Esophagus squamous epithelium (tissue), 5 donors: ENCODE measurements around the gene ADD1. TPM values are rescaled to one million over a fixed set of nuclear protein-coding genes. Genes with fewer than 3 reads are reported as not detected.
A peak's percentile ranks its signal among the peaks of the same experiment; 100 is the strongest.

Source experiments
- DNase-seq: peaks from one replicate; lab custom pipeline; 2025; lab: John Stamatoyannopoulos, UW
- H3K27ac ChIP-seq, 4 donors: fragments of 200-600 bp; sonication (generic); one replicate each; pipeline ENCODE4 v1.5.1; 2016 to 2019; ENCODE audit warnings: mild to moderate bottlenecking in 1 of 4
- H3K27me3 ChIP-seq, 4 donors: fragments of 200-600 bp; sonication (generic); 1 replicate in 3 of 4; 2 replicates in 1 of 4; pipeline versions ENCODE4 v1.5.1 to v1.6.0; 2017 to 2021; ENCODE audit warnings: antibody characterized with exemption in 1 of 4
- H3K36me3 ChIP-seq, 3 donors: fragments of 200-600 bp; sonication (generic); one replicate each; pipeline ENCODE4 v1.5.1; 2016 to 2019
- H3K4me1 ChIP-seq, 3 donors: fragments of 200-600 bp; sonication (generic); one replicate each; pipeline ENCODE4 v1.5.1; 2017 to 2019
- H3K4me3 ChIP-seq, 4 donors: fragments of 200-600 bp; sonication (generic); 1 replicate in 3 of 4; 2 replicates in 1 of 4; pipeline ENCODE4 v1.5.1; 2016 to 2019; ENCODE audit warnings: mild to moderate bottlenecking in 2 of 4, moderate library complexity in 1 of 4
- H3K9me3 ChIP-seq, 3 donors: fragments of 200-600 bp; sonication (generic); one replicate each; pipeline ENCODE4 v1.5.1; 2016 to 2019
- CTCF ChIP-seq, 6 experiments: fragments of 450-650 bp in 4 of 6; fragments of 200-600 bp in 2 of 6; sonication (generic) in 2 of 6; IDR thresholded peaks; one replicate each; pipeline ENCODE4 v1.5.1; 2016 to 2019; ENCODE audit warnings: antibody characterized with exemption in 6 of 6, mild to moderate bottlenecking in 4 of 6, moderate library complexity in 4 of 6
- POLR2A ChIP-seq, 4 donors: fragments of 450-650 bp; IDR thresholded peaks; one replicate each; pipeline ENCODE4 v1.6.1; 2017; ENCODE audit warnings: antibody characterized with exemption in 4 of 4, mild to moderate bottlenecking in 4 of 4, moderate library complexity in 3 of 4
- WGBS, 2 donors: methylation state at CpG; one replicate each; pipeline ENCODE4 v1.1.5; 2018; 5-methylcytosine and 5-hydroxymethylcytosine counted together
- intact Hi-C: fragments of 100-400 bp; cut with DNase I; formaldehyde crosslinking; loops from one replicate; pipeline ENCODE4 v1.15.0; 2022
- total RNA-seq, 4 donors: library from RNA; depleted of rRNA; stranded (reverse); fragments of >200 nt; gene quantifications; one replicate each; pipeline ENCODE4 v1.1.0, GENCODE V29; 2016
- donor health status: DM: yes; HTN: yes; CAD: no.

ADD1 gene
- total RNA-seq, 4 donors from 2014 or later = 81.7 to 144 (median 103) TPM

- intact Hi-C loops = no loop called here
- no peak for TF ChIP-seq CTCF (IDR thresholded peaks at IDR 0.05)
- no peak for TF ChIP-seq POLR2A (IDR thresholded peaks at IDR 0.05)
- WGBS, 2 donors = 68 to 85% methylated on average over 6 of the region's 6 CpGs
- H3K4me3 ChIP-seq = no peak overlapping the region
- peak overlapping the region in 3 of 4 donors; percentile 53 to 73 (median 67) for H3K27ac ChIP-seq
- H3K36me3 ChIP-seq = no peaks in the 10 kb centered on the region
- H3K27me3 ChIP-seq = no peaks in the 10 kb centered on the region
- DNase-seq = no peak
- peaks cover 31 to 94% (median 46%) of the 10 kb centered on the region in 3 donors for H3K4me1 ChIP-seq
- no peaks in the 10 kb centered on the region for H3K9me3 ChIP-seq
Observed at GRCh38 chr4:2860391-2861348, 17.0 kb downstream of the ADD1 start.

GRCh38 chr4:2861631-2862436 is 18.2 kb downstream of the ADD1 start:
- H3K4me3 ChIP-seq = no peak overlapping the region
- DNase-seq = no peak

GRCh38 chr4:2862528-2862927 is 18.9 kb downstream of the ADD1 start:
- intact Hi-C loops = no loop called here
- H3K4me1 ChIP-seq = peaks cover 31 to 100% (median 62%) of the 10 kb centered on the region in 3 donors
- no peaks in the 10 kb centered on the region for H3K36me3 ChIP-seq
- H3K27me3 ChIP-seq = no peaks in the 10 kb centered on the region
- H3K4me3 ChIP-seq = no peak overlapping the region
- no peaks in the 10 kb centered on the region for H3K9me3 ChIP-seq
- TF ChIP-seq POLR2A (IDR thresholded peaks at IDR 0.05) (no peak), CTCF (IDR thresholded peaks at IDR 0.05) (no peak)
- no peak for DNase-seq
- H3K27ac ChIP-seq = peak overlapping the region; percentile 10 to 73 (median 60)
- 47 to 55% methylated on average over 1 of the region's 1 CpG for WGBS, 2 donors

More at GRCh38 chr4:2861631-2862436, 18.2 kb downstream of the ADD1 start:
- 70 to 79% methylated on average over 4 of the region's 4 CpGs for WGBS, 2 donors
- Histone ChIP-seq H3K4me1 (peaks cover 31 to 100% (median 55%) of the 10 kb centered on the region in 3 donors), H3K9me3 (no peaks in the 10 kb centered on the region), H3K27me3 (no peaks in the 10 kb centered on the region), H3K36me3 (no peaks in the 10 kb centered on the region), H3K27ac (peak overlapping the region; percentile 10 to 73 (median 60))
- TF ChIP-seq CTCF (IDR thresholded peaks at IDR 0.05) (no peak), POLR2A (IDR thresholded peaks at IDR 0.05) (no peak)
- intact Hi-C loops = no loop called here

DNA sequence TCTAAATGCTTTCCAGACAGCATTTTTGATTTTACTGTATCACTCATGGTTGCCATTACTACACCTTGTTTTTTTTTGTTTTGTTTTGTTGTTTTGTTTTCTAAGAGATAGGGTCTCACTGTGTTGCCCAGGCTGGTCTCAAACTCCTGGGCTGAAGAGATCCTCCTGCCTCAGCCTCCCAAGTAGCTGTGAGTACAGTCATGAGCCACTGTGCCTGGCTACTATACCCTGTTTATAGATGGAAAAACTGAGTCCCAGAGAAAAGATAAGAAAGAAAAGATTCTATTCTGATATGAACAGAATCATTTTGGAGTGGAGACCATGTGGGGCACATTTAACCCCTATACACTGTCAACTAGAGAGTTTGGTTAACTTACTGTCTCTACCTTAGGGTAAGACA is 20.0 kb downstream of the ADD1 start:
- no peak for DNase-seq
- Histone ChIP-seq H3K9me3 (no peaks in the 10 kb centered on the region), H3K36me3 (no peaks in the 10 kb centered on the region), H3K27me3 (no peaks in the 10 kb centered on the region), H3K27ac (no peak overlapping the region), H3K4me1 (peaks cover 29 to 100% (median 63%) of the 10 kb centered on the region in 3 donors), H3K4me3 (no peak overlapping the region)
- intact Hi-C loops = no loop called here
- TF ChIP-seq POLR2A (IDR thresholded peaks at IDR 0.05) (no peak), CTCF (IDR thresholded peaks at IDR 0.05) (no peak)
